Measurements from ENCODE around the gene PDE4B.

GRCh38 chr1:65949230-65949626 lies 156.5 kb downstream of the PDE4B start:
- no peak for TF ChIP-seq NFYB (CRISPR knock-in tag; IDR thresholded peaks at IDR 0.05)
- TF ChIP-seq ZSCAN25 (CRISPR knock-in tag; IDR thresholded peaks at IDR 0.05) = no peak
- TF ChIP-seq CTCF (CRISPR knock-in tag; IDR thresholded peaks at IDR 0.05) = no peak
- TF ChIP-seq NBN (conservative IDR thresholded peaks at IDR 0.05) = no peak
- no peak for TF ChIP-seq AHDC1 (CRISPR knock-in tag; IDR thresholded peaks at IDR 0.05; ENCODE audit: borderline replicate concordance)
- no peak for TF ChIP-seq TMF1 (CRISPR knock-in tag; IDR thresholded peaks at IDR 0.05; ENCODE audit: low read depth)
- TF ChIP-seq ZNF441 (CRISPR knock-in tag; IDR thresholded peaks at IDR 0.05; ENCODE audit: borderline replicate concordance) = no peak
- no peak for TF ChIP-seq EP300 (IDR thresholded peaks at IDR 0.05; ENCODE audit: low read depth in 2 of 2, low read length in 2 of 2)
- TF ChIP-seq EP300 (CRISPR knock-in tag; IDR thresholded peaks at IDR 0.05; ENCODE audit: borderline replicate concordance) = no peak
- TF ChIP-seq MAFK (conservative IDR thresholded peaks at IDR 0.05 in 1 of 2, IDR thresholded peaks at IDR 0.05 in 1 of 2; ENCODE audit: low read length in 2 of 2) = no peak
- TF ChIP-seq ATF7 (IDR thresholded peaks at IDR 0.05) = no peak
- no peak for TF ChIP-seq ATF7 (CRISPR knock-in tag; IDR thresholded peaks at IDR 0.05)
- TF ChIP-seq ZNF773 (CRISPR knock-in tag; IDR thresholded peaks at IDR 0.05; ENCODE audit: borderline replicate concordance) = no peak
- no peak for TF ChIP-seq MYPOP (CRISPR knock-in tag; IDR thresholded peaks at IDR 0.05)
- no peak for TF ChIP-seq IRF9 (CRISPR knock-in tag; IDR thresholded peaks at IDR 0.05; ENCODE audit: borderline replicate concordance)
- no peak for TF ChIP-seq POLR2A (IDR thresholded peaks at IDR 0.05; ENCODE audit: insufficient read depth in 1 of 2, low read depth in 2 of 2, low read length in 2 of 2)

Data from HepG2 (cell line).